Mesodermal cell (in vitro differentiated cells): ENCODE results near the gene LIN37.

Experiments
- H3K27ac ChIP-seq: 2 replicates; pipeline ENCODE4 v1.7.0; 2013; ENCODE audit warnings: mild to moderate bottlenecking, low read depth, low read length, moderate library complexity; ENCODE audit not compliant: severe bottlenecking
- H3K36me3 ChIP-seq: 2 replicates; pipeline ENCODE4 v1.7.1; 2013; ENCODE audit warnings: mild to moderate bottlenecking, low read length, moderate library complexity; ENCODE audit not compliant: control insufficient read depth, insufficient read depth
- H3K4me1 ChIP-seq: one replicate; pipeline ENCODE4 v1.7.1; 2013; ENCODE audit warnings: mild to moderate bottlenecking, low read length; ENCODE audit not compliant: insufficient read depth, control insufficient read depth, poor library complexity, severe bottlenecking
- H3K4me3 ChIP-seq: 2 replicates; pipeline ENCODE4 v1.7.0; 2013; ENCODE audit warnings: low read length, control low read depth, mild to moderate bottlenecking; ENCODE audit not compliant: insufficient read depth, poor library complexity, severe bottlenecking; ENCODE audit errors: extremely low read depth
- H3K9me3 ChIP-seq: 2 replicates; pipeline ENCODE4 v1.7.1; 2013; ENCODE audit warnings: mild to moderate bottlenecking, low read length, moderate library complexity; ENCODE audit not compliant: control insufficient read depth
- WGBS, 2 experiments: methylation state at CpG; one replicate each; pipeline ENCODE4 v1.1.5; 2013; ENCODE audit warnings: missing lambda C conversion rate in 2 of 2; ENCODE audit not compliant: insufficient coverage in 2 of 2; 5-methylcytosine and 5-hydroxymethylcytosine counted together

LIN37 gene

DNA sequence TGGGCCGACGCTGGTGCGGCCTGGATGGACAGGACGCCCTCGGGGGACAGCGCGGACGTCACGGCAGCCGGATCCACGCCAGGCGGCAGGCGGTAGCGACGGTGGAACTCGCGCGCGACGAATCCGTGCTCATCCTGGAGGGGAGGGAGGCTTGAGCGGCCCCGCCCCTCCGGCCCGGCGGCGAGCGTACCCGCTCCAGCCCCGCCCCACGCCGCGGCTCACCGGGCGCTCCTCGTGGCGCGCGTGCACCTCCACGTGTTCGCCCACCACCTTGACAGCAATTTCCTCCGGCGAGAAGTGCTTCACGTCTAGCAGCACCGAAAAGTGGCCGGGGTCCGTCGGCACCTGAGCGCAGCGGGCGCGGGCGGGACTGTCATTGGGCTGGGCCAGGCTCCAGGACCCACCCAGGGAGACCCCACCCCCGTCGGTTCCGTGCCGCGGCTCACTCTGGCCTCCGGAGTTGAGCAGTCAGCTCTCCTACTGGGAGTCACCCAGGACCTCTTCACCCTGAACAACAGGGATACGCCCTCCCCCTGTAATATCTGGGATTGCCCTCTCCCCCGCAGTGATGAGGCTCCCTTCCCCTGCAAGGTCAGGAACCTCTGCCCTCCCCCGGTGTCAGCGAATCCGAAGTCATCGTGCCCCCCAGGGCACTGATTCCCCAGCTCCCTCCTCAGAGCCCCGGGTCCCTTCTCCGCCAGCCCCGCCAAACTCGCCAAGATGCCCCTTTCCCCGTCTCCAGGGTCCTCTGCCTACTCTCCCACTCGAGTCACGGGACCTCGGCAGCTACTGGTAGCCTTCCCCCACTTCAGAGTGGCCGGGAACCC lies 7.4 kb downstream of the LIN37 start:
- WGBS, 2 experiments, result 76 to 80% methylated on average over 29 to 54 of the region's 74 CpGs
- Histone ChIP-seq H3K4me3 (no peak overlapping the region), H3K4me1 (peaks cover 18% of the 10 kb centered on the region), H3K36me3 (peaks cover 59% of the 10 kb centered on the region), H3K9me3 (no peaks in the 10 kb centered on the region), H3K27ac (peak overlapping the region; percentile 98)

DNA sequence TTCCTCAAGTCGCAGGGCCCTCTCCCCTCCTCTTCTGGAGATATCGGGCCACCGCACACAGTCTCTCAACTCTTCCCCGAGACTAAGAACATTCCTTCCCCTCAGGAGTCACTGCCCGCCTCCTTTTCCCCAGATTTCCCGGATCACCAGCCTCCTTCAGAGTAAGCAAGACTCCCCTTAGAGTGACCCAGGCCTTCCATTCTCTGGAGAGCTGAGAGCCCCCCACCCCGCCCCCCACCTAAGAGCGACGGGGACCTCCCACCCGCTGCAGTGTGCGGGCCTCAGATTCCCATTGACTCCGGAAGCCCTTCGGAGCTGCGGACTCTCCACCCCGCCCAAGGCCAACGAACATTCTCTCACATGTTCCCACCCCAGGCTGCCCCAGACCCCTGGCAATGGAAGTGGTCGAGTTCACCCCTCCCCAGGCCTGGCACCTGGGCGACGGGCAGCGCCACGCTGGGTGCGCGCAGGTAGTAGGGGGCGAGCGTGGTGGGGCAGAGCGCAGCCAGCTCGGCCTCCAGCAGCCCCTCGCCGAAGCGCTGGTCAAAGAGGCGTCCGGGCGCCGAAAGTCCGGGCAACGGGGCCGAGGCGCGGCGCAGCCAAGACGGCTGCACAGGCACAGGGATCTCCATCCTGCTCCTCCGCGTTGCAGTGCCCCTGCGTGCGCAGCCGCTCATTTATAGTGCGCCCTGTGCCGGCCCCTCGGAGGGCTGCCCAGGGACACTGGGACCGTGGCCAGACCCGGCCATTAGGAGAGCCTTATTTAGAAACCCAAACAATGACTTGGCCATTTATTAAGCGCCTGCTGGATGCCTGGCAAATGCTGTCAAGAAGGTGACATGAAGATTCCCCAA lies 8.2 kb downstream of the LIN37 start, which contains the start of gene HSPB6:
HSPB6 (minus strand) TSS at position 653 of the 854 bp plus-strand sequence; CDS start at position 632, 21 bp downstream.
- Histone ChIP-seq H3K27ac (peak within 1 kb of the TSS; percentile 98), H3K4me1 (peaks cover 18% of the 10 kb centered on the region), H3K36me3 (peaks cover 63% of the 10 kb centered on the region), H3K4me3 (peak within 1 kb of the TSS; percentile 93), H3K9me3 (no peaks in the 10 kb centered on the region)
- WGBS, 2 experiments, result 94 to 96% methylated on average over 32 to 50 of the region's 52 CpGs

DNA sequence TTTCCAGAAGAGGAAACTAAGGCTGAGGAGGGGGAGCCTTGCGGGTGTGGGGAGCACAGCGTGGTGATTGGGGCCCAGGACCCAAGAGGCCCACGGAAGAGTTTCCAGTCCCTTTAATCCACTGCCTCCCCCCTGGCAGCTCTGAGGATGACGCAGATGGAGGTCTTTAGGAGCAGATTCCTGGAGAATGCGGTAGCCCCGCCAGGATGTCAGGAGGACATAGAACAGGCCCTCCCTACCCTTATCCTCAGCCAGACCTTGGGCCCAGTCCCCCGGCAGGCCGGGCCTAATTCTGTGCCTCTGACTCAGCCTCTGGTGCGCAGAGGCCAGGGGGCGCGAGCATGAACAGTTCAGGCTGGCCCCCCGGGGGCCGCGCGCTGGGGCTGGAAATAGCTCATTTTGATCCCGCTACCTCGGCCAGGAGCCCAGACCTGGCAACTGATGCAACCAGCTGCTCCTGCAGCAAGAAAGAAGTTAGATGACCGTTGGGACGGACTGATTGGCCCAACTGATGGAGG lies 8.9 kb downstream of the LIN37 start:
- Histone ChIP-seq H3K4me1 (peaks cover 18% of the 10 kb centered on the region), H3K36me3 (peaks cover 63% of the 10 kb centered on the region), H3K27ac (peak overlapping the region; percentile 98), H3K4me3 (peak overlapping the region; percentile 93), H3K9me3 (no peaks in the 10 kb centered on the region)
- 20 to 23% methylated on average over 13 to 15 of the region's 19 CpGs for WGBS, 2 experiments

DNA sequence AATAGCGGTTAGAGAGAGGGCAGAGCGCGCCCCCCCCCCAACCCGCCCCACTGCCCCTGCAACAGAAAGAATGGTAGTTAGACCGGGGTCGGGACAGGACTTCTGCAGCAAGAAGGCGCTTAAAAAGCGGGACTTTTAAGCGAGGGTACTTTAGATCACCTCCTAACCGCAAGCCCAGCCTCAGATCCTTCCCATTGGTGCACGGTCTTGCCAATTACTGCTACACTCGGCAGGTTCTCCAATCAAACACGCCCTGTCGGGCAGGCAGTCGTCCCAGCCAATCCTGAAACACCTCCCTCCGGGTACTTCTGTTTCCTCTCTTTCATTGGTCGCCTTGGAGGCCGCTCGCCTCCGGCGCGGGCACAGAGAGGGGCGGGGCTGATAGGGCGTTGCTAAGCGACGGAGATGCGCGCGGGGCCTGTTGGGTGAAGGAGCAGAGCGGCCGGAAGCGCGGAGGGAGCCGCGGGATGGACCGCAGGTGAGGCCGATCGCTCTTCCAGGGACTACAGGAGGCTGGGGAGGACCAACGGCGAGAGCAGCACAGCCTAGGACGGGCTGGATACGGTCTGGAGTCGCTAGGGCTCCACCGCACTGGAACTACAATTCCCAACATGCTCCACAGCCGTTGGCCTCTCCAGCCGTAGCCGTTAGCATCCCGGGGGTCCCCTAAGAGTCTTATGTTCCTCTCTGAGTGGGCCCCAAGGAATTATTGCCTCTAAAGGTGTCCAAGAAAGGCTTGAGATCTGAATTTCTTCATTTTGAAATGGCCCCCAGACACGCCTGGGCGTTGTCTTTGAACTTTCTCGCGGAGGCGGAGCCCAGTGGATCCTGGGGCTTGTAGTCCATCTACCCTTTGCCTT lies 9.6 kb downstream of the LIN37 start, which contains the start of gene PROSER3:
PROSER3 (plus strand) TSS at position 428 of the 860 bp plus-strand sequence; CDS start at position 468, 40 bp downstream.
- Histone ChIP-seq H3K4me1 (peaks cover 18% of the 10 kb centered on the region), H3K36me3 (peaks cover 61% of the 10 kb centered on the region)

DNA sequence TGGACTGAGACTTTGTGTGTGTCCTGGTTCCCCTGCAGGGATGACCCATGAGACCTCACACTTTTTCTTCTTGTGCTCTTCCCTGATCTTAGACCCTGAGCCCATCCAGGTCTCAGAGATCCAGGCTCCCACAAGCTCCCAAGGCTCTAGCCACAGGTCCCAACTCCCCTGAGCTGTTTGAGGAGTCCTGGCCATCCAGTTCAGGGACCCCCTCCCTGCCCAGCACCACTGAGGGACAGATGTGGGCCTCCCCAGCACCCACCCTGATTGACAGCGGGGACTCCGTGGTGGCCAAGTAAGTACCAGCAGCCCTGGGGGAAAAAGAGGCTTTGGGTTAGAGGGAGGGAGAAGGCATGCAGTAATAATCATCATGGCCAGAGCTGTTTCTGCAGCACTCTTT lies 11.3 kb downstream of the LIN37 start:
- no peak overlapping the region for H3K4me3 ChIP-seq
- peaks cover 56% of the 10 kb centered on the region for H3K36me3 ChIP-seq
- H3K4me1 ChIP-seq, result peaks cover 18% of the 10 kb centered on the region
- no peaks in the 10 kb centered on the region for H3K9me3 ChIP-seq
- WGBS, 2 experiments, result no CpG with 5 or more reads among the region's 2 CpGs
- no peak overlapping the region for H3K27ac ChIP-seq

More for the DNA sequence above, 9.6 kb downstream of the LIN37 start, which contains the start of gene PROSER3:
- 0% methylated on average over 41 to 49 of the region's 53 CpGs for WGBS, 2 experiments
- peak within 1 kb of the TSS; percentile 93 for H3K4me3 ChIP-seq
- H3K9me3 ChIP-seq, result no peaks in the 10 kb centered on the region
- H3K27ac ChIP-seq, result peak within 1 kb of the TSS; percentile 98

DNA sequence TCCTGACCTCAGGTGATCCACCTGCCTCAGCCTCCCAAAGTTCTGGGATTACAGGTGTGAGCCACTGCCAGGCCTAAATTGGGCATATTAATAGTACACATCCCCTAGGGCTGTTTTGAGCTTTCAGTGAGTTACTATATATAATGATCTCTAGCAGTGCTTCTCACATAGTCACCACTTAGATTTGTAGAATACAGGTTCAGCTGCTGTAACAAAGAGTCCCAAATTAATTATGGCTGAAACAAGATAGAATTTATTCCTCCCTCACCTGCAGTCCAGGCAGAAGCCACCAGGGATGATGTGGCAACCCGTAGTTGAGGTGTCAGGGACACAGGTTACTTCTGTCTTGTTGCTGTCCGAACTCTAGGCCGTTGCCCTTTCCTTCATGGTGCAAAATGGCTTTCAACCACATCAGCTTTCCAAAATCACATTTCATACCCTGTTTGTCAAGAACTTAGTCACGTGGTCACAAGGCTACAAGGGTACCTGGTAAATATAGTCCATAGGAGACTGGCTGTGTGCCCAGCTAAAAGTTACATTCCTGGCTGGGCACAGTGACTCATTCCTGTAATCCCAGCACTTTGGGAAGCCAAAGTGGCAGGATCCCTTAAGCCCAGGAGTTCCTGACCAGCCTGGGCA lies 12.5 kb downstream of the LIN37 start:
- Histone ChIP-seq H3K4me3 (no peak overlapping the region), H3K9me3 (no peaks in the 10 kb centered on the region), H3K4me1 (peaks cover 16% of the 10 kb centered on the region), H3K36me3 (peaks cover 59% of the 10 kb centered on the region), H3K27ac (no peak overlapping the region)
- 100% methylated on average over 3 to 4 of the region's 4 CpGs for WGBS, 2 experiments

DNA sequence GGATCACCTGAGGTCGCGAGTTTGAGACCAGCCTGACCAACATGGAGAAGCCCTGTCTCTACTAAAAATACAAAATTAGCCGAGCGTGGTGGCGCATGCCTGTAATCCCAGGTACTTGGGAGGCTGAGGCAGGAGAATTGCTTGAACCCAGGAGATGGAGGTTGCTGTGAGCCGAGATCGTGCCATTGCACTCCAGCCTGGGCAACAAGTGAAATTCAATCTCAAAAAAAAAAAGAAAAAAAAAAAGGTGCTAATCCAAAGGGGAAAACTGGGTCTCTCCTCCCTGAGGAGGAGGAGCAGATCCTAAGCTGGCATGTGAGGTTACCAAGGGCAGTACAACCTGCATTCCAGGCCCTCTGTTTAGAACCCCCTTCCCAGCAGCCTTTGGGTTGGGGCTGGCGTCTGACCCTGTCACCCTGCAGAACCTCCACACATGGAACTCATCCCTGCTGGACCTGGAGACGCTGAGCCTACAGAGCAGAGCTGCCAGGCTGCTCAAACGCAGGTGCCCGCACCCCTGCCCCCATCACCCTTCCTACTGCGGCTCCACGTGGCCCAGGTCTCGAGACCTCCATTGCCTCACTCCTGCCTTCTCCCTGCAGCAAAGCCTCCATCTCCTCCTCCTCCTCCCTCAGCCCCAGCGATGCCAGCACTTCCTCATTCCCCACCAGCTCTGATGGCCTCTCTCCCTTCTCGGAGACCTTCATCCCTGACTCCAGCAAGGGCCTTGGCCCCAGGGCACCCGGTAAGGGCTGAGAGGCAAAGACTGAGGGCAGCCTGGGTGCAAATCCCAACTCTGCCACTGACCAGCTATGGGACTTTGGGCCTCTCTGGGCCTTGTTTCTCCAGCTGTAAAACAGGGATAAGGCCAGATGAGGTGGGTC lies 16.3 kb downstream of the LIN37 start:
- Histone ChIP-seq H3K9me3 (no peaks in the 10 kb centered on the region), H3K27ac (no peak overlapping the region), H3K4me1 (no peaks in the 10 kb centered on the region), H3K4me3 (no peak overlapping the region), H3K36me3 (peaks cover 81% of the 10 kb centered on the region)
- WGBS, 2 experiments, result 94 to 96% methylated on average over 8 to 11 of the region's 17 CpGs

DNA sequence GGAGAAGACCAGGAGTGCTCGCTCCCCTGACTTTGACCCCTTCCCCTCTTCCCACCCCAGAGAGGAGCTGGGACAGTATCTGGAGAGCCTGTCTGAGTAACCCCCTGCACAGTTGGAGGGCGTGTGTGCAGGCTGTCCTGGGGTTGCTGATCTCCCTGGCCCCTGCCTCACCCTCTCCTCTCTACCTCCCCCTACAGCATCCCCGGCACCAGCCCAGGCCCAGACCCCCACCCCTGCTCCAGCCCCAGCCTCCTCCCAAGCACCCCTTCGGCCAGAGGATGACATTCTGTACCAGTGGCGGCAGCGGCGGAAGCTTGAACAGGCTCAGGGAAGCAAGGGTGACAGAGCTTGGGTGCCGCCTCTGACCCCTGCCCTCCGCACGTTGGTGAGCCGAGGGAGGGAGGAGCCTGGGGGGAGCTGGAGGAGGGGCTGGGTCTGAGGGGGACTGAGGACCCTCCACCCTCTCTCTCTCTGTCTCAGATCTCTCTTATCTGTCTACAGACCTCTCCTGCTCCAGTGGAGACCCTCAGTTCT lies 18.3 kb downstream of the LIN37 start:
- WGBS, 2 experiments, result 86% methylated on average over 3 of the region's 11 CpGs; no CpG with 5 or more reads in 1 of the 2 experiments
- Histone ChIP-seq H3K4me3 (no peak overlapping the region), H3K4me1 (no peaks in the 10 kb centered on the region), H3K27ac (no peak overlapping the region), H3K9me3 (no peaks in the 10 kb centered on the region), H3K36me3 (peaks cover 62% of the 10 kb centered on the region)
